ENCODE data around the gene KCTD16. TPM values are rescaled to one million over a fixed set of nuclear protein-coding genes. Genes with fewer than 3 reads are reported as not detected.

Gene KCTD16
- total RNA-seq, 1 experiment from 2014 or later = 0.64 TPM

DNA sequence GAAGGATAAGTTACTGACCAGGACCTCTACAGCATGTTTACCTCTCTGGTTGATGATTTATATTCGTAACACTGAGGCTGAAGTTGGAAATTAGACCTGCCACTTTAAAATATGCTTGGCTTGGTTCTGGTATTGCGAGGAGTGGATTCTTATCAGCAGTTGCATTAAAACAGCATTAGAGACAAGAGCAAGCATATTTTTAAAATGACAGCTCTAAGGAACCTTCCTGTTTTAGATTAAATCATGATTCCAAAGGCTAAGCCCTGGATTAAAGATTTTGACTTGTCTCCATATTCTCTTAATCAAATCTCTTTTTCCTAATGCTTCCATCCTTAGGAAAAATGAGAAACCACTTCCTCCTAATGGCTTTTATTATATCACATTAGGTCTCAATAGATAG lies 277.8 kb downstream of the KCTD16 start:
- Histone ChIP-seq H3K9ac (ENCODE audit: low read length) (no peak overlapping the region), H3K27me3 (ENCODE audit: insufficient read depth, low read length) (no peaks in the 10 kb centered on the region), H3K9me2 (ENCODE audit: insufficient read depth) (no peaks in the 10 kb centered on the region), H4K20me1 (ENCODE audit: insufficient read depth) (no peaks in the 10 kb centered on the region), H2AFZ (ENCODE audit: low read depth, low read length, poor library complexity, severe bottlenecking) (no peak overlapping the region), H3K4me3 (replicated peaks in 1 of 2; ENCODE audit: low read depth in 1 of 2, low read length in 2 of 2) (no peak overlapping the region), H3K9me3 (ENCODE audit: control insufficient read depth in 1 of 2, insufficient read depth in 1 of 2, low read depth in 1 of 2, low read length in 2 of 2) (no peaks in the 10 kb centered on the region), H3K79me2 (ENCODE audit: insufficient read depth, low read length) (no peaks in the 10 kb centered on the region), H3K4me2 (ENCODE audit: low read length) (no peak overlapping the region), H3K4me1 (ENCODE audit: control insufficient read depth in 1 of 2, insufficient read depth in 2 of 2, low read length in 2 of 2) (no peaks in the 10 kb centered on the region), H3K36me3 (ENCODE audit: control insufficient read depth in 1 of 2, insufficient read depth in 2 of 2, low read length in 2 of 2) (no peaks in the 10 kb centered on the region), H3K27ac (ENCODE audit: low read depth, low read length) (no peak overlapping the region)
- BruUV-seq (replicated peaks) = no TSS peak
- RAD21 ChIA-PET (ENCODE audit: low non-redundant PET in 1 of 2, low total read pairs in 2 of 2, uncharacterized antibody in 2 of 2, unreplicated experiment in 2 of 2) = no interaction called here
- intact Hi-C loops (cut with micrococcal nuclease) = no loop called here
- TF ChIP-seq, protein P1, sequence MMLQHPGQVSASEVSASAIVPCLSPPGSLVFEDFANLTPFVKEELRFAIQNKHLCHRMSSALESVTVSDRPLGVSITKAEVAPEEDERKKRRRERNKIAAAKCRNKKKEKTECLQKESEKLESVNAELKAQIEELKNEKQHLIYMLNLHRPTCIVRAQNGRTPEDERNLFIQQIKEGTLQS (IDR thresholded peaks at IDR 0.05) = no peak
- TF ChIP-seq TCF7L2 (IDR thresholded peaks at IDR 0.05; ENCODE audit: borderline replicate concordance, extremely low read depth, insufficient read depth, insufficient read length) (no peak), EGR1 (IDR thresholded peaks at IDR 0.05; ENCODE audit: low read depth) (no peak), YY1 (IDR thresholded peaks at IDR 0.05; ENCODE audit: extremely low read depth, insufficient replicate concordance, low read depth, low read length) (no peak), ZNF274 (IDR thresholded peaks at IDR 0.05; ENCODE audit: low read depth, low read length) (no peak), RAD21 (IDR thresholded peaks at IDR 0.05; ENCODE audit: low read depth) (no peak), SIN3A (IDR thresholded peaks at IDR 0.05; ENCODE audit: low read depth) (no peak), FOSL1 (IDR thresholded peaks at IDR 0.05; ENCODE audit: low read depth) (no peak)
- TF ChIP-seq, protein P2, sequence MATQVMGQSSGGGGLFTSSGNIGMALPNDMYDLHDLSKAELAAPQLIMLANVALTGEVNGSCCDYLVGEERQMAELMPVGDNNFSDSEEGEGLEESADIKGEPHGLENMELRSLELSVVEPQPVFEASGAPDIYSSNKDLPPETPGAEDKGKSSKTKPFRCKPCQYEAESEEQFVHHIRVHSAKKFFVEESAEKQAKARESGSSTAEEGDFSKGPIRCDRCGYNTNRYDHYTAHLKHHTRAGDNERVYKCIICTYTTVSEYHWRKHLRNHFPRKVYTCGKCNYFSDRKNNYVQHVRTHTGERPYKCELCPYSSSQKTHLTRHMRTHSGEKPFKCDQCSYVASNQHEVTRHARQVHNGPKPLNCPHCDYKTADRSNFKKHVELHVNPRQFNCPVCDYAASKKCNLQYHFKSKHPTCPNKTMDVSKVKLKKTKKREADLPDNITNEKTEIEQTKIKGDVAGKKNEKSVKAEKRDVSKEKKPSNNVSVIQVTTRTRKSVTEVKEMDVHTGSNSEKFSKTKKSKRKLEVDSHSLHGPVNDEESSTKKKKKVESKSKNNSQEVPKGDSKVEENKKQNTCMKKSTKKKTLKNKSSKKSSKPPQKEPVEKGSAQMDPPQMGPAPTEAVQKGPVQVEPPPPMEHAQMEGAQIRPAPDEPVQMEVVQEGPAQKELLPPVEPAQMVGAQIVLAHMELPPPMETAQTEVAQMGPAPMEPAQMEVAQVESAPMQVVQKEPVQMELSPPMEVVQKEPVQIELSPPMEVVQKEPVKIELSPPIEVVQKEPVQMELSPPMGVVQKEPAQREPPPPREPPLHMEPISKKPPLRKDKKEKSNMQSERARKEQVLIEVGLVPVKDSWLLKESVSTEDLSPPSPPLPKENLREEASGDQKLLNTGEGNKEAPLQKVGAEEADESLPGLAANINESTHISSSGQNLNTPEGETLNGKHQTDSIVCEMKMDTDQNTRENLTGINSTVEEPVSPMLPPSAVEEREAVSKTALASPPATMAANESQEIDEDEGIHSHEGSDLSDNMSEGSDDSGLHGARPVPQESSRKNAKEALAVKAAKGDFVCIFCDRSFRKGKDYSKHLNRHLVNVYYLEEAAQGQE (IDR thresholded peaks at IDR 0.05; ENCODE audit: low read depth) = no peak
- CTCF ChIA-PET = no interaction called here
- POLR2A ChIA-PET = no interaction called here
- no peak for DNase-seq (ENCODE audit: low read depth, low spot score)
- ATAC-seq = no peak

Measured in HCT116 (cell line).